K562 (cell line): ENCODE data around the gene ALKBH3.

Source experiments
- ARNT ChIP-seq, 2 experiments: fragments of 450-650 bp; IDR thresholded peaks; 2 replicates each; pipeline ENCODE4 v1.6.1; 2016; ENCODE audit warnings: mild to moderate bottlenecking in 1 of 2
- MED1 ChIP-seq: sonication (generic); formaldehyde crosslinking; IDR thresholded peaks from 2 replicates; pipeline ENCODE4 v1.8.1; 2023; ENCODE audit warnings: missing genetic modification reagents, borderline replicate concordance
- SIN3A ChIP-seq, 2 experiments: fragments of 150-350 bp in 1 of 2; IDR thresholded peaks; 2 replicates each; pipeline ENCODE4 v1.6.1; 2011 to 2016; ENCODE audit warnings: borderline replicate concordance in 2 of 2, low read depth in 2 of 2, low read length in 2 of 2, mild to moderate bottlenecking in 2 of 2, moderate library complexity in 2 of 2; ENCODE audit not compliant: control insufficient read depth in 1 of 2
- TCF3 ChIP-seq: sonication (generic); formaldehyde crosslinking; IDR thresholded peaks from 2 replicates; pipeline ENCODE4 v1.4.0; 2020; ENCODE audit warnings: mild to moderate bottlenecking, missing genetic modification reagents
- ZNF431 ChIP-seq: sonication (generic); formaldehyde crosslinking; IDR thresholded peaks from 2 replicates; pipeline ENCODE4 v1.8.0; 2022; ENCODE audit warnings: mild to moderate bottlenecking, missing genetic modification reagents
- TF ChIP-seq, protein P1 (sequence below): fragments of 450-650 bp; formaldehyde crosslinking; IDR thresholded peaks from 2 replicates; pipeline ENCODE4 v1.4.0; 2022; ENCODE audit warnings: mild to moderate bottlenecking, moderate library complexity

DNA sequence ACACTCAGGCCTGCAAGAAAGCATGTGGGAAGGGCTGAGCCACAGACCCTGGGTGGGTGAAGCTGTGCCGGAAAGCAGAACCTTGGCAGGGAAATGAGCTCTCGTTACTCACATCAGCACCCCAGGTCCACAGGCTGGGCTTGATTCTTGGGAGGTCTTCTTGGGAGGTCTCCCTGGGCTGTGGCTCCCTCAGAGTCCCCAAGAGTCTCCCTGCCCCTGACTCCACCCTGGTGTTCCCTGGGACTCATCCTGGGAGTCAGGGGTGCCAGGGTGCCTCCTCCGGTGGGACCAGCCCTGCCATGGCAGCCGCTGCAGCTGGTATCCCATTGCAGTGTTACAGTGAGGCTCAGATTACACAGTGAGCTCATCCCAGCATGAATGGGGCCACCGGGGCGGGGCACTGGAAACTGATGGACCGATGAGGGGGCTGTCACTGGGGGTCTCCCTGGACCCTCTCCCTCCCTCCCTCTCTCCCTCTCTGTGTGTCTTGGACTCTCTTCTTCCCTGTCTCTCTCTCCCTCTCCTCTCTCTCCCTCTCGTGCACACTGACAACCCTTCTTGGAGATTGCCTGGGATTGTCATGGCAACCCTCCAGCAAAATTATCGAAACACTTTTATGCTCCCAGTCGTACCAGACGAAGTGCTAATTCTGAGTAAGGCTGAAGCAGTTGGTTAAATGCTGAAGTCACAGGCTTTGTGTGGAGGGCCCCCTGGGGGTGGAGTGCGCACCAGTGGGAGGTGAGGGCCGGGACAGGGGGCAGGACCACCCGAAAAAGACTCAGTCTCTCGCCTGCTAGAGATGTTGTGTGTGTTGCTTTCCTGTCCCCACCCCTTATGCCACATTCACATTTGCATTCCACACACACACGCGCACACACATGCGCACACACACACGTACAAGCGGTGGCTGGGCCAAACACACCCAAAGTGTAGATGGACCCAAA lies 53.2 kb downstream of the ALKBH3 start:
- TF ChIP-seq ZNF431 (CRISPR knock-in tag) (no peak), SIN3A (IDR thresholded peaks at IDR 0.05; ENCODE audit: borderline replicate concordance in 2 of 2, control insufficient read depth in 1 of 2, low read depth in 2 of 2, low read length in 2 of 2) (no peak), TCF3 (CRISPR knock-in tag) (no peak), MED1 (CRISPR knock-in tag) (no peak), ARNT (IDR thresholded peaks at IDR 0.05) (no peak)
- TF ChIP-seq, protein P1, sequence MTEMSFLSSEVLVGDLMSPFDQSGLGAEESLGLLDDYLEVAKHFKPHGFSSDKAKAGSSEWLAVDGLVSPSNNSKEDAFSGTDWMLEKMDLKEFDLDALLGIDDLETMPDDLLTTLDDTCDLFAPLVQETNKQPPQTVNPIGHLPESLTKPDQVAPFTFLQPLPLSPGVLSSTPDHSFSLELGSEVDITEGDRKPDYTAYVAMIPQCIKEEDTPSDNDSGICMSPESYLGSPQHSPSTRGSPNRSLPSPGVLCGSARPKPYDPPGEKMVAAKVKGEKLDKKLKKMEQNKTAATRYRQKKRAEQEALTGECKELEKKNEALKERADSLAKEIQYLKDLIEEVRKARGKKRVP = no peak
